NCI-H446 treated with DMSO at 0.1 percent for 48 hours (cell line): Measurements from ENCODE around the gene PC.

ENCODE experiments used
- DNase-seq: peaks from one replicate; lab custom pipeline; 2025; lab: John Stamatoyannopoulos, UW

PC gene

GRCh38 chr11:66951927-66952337 is 6.3 kb downstream of the PC start:
- peak; percentile 20 for DNase-seq

- no peak for DNase-seq
Observed at GRCh38 chr11:66951135-66951534, 7.0 kb downstream of the PC start.

- DNase-seq, result no peak
Observed at GRCh38 chr11:66950112-66950535, 8.1 kb downstream of the PC start.

GRCh38 chr11:66938582-66939135 is 19.5 kb downstream of the PC start:
- DNase-seq, result no peak

- no peak for DNase-seq
Observed at GRCh38 chr11:66937193-66937733, 20.9 kb downstream of the PC start.

- no peak for DNase-seq
Observed at GRCh38 chr11:66936311-66936711, 21.9 kb downstream of the PC start.

GRCh38 chr11:66934950-66935779 is 23.0 kb downstream of the PC start:
- DNase-seq, result no peak

GRCh38 chr11:66933531-66933930 is 24.7 kb downstream of the PC start:
- no peak for DNase-seq

DNA sequence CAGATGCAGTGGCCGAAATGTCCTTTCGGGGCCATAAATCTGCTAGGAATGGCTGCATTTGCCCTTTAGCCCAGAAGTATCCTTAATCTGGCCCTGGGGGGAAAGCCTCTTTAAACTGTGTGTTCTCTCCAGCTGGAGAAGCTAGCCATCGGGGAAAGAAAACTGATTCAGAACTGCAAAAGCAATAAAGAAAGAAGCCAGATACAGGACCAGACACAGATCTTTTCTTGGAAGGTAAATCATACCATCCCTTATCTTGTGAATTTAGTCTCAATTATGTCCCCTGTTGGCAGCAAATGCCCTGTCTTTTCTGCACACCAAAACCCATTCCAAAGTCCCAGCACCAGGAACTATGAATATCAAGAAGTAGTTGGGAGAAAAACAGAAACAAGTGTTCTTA is 25.6 kb downstream of the PC start:
- DNase-seq, result no peak

DNA sequence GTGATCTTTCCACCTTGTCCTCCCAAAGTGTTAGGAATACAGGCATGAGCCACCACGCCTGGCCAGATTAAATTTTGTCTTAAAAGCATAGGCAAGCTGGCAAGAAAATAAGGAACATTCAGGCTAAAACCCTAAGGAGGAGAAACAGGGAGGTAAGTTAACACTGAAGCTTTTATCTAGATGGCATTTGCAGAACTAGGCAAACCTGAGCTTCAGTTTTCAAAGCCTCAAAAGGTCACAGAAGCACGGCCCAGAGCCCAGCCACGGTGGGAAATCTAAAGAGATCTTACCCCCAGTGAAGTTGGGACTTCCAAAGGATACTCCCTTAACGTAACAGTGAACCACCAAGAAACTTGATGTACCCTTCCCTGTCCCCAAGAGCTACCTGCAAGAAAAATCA is 28.4 kb downstream of the PC start:
- no peak for DNase-seq

DNA sequence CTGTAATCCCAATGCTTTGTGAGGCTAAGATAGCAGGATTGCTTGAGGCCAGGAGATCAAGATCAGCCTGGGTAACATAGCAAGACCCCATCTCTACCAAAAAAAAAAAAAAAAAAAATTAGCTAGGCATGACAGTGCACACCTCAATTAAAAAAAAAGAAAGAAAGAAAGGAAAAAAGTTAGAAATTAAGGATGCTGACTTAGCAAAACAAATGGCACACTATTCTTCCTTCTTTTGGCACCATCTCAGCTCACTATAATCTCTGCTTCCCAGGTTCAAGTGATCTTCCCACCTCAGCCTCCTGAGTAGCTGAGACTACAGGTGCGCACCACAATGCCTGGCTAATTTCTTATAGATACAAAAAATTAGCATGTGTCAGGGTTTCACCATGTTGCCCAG is 33.9 kb downstream of the PC start:
- DNase-seq, result no peak

DNA sequence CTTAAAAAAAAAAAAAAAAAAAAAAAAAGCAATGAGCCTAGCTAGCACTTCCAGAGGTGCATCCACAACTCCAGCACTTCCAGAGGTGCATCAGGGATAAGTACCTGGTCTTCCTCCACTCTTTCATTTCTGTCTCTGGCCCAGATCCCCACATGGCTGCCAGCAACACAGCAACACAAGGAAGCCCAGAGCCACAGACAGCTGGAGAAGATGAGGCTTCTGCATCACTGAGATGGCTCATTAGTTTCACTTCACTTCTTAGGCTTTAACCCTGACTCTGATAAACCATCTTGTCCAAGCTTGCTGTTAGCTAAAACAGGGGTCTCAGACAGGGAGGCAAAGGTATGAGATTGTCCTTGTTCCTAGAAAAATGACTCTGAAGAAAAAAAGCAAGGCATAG is 35.6 kb downstream of the PC start:
- no peak for DNase-seq

DNA sequence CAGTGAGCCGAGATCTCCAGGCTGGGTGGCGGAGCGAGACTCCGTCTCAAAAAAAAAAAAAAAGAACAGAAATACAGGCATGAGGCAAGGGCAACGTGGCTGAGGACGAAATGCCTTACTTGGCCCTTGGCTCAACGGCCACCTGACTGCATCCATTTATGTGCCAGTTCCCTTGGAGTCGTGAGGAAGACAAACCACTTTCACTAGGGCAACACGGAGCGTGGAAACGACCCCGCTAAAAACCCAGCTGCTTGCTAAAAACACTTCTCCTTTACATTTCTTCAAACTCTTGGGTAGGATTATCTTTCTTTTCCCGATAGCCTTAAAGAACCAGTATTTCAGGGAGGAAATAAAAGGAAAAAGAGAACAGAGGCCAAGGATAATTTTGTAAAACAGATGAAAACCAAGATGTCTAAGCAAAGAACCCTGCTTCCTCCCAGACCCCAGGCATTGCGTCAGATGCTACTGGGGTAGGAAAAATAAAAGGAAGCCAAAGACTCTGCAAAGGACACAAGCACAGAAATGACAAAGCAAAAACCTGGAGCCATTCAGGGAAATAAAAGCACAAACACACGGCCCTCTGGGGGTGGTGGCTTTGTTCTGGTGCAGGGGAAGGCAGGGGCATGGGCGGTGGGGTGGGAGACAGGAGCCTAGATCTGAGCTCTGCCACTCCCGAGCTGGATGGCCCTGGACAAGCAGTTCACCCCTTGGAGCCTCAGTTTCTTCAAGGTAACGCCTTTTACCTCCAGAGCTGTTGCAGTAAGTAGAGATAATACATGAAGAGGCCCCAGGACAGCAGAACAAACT is 37.0 kb downstream of the PC start:
- no peak for DNase-seq

GRCh38 chr11:66919923-66920322 is 38.3 kb downstream of the PC start:
- DNase-seq, result no peak

- DNase-seq, result no peak
Observed at GRCh38 chr11:66918741-66919140, 39.4 kb downstream of the PC start.

DNA sequence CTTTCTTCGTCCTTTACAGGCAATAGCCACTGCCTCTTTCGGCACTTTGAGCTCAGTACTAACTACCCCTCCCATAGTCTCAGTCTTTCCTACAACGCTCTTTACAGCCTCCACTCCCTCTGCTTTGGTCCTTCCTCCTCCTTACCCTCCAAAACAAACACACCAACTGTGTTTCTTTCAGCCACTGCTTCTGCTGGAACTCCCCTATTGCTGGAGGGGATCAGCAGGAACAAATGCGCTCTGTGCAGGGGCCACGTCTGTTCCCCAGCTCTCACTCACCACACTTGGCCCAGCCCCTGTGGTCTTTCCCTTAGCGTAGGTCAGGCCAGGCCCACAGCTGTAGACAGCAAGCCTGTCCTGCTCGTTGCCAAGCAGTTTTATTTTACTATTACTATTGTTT is 42.3 kb downstream of the PC start:
- no peak for DNase-seq

DNA sequence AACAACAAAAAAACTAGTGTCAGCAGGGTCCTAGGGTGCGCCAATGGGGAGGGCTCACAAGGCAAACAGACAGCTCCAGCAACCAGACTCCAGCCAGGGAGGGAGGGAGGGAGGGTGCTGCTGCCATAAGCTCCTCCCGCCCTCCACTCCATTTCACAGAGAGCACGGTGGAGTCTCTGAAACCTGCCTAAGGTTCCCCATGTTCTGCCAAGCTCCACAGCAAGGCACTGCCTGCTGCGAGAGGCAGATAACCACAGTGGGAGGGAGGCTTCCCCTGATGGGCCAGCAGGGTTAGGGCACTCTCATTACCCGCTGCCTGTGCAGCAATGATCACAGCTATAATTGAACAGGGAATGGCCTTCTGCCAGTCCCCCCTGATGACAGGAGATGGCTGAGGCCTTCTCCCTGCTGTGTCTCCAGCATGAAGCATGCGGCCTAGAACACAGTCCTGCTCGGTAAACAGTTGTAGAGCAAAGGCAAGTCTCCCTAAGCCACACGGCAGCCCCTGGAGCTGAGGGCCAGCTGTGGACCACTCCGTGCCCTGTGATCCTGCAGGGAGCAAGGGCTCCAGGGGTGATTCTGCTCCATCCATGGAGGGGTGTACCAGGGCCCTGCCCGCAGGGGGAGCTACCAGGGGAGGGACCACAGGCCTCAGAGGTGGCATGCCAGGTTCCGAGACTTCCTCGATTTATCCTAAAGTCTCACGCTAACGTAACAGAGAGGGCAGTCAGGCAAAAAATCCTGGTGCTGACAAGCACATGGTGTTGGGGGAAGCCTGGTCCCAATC is 42.9 kb downstream of the PC start:
- DNase-seq, result no peak

DNA sequence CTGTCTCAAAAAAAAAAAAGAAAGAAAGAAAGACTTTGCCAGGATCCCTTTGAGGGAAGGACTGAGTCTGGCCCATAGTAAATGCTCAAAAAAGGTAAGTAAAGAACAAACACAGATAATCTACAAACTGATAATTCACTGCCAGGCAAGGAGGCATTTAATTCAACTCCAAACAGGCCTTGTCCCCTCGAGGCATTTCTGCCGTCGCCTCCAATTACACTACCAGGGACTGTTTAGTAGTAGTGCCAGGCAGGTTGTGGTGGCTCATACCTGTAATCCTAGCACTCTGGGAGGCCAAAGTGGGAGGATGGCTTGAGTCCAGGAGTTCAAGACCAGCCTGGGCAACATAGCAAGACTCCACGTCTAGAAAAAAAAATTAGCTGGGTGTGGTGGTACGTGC is 43.7 kb downstream of the PC start:
- DNase-seq, result no peak

GRCh38 chr11:66912911-66913310 is 45.3 kb downstream of the PC start:
- DNase-seq, result no peak

GRCh38 chr11:66912361-66912760 is 45.8 kb downstream of the PC start:
- DNase-seq, result no peak

- DNase-seq, result no peak
Observed at GRCh38 chr11:66910669-66911068, 47.5 kb downstream of the PC start.

GRCh38 chr11:66910016-66910415 is 48.2 kb downstream of the PC start:
- DNase-seq, result no peak
